Large intestine (tissue), 3 donors: ENCODE data around the gene KCTD1. TPM values are rescaled to one million over a fixed set of nuclear protein-coding genes. Genes with fewer than 3 reads are reported as not detected.

Source experiments
- DNase-seq, 2 donors: peaks; one replicate each; pipeline versions ENCODE4 v3.0.0 to v3.0.0-alpha.2; 2013
- H3K27ac ChIP-seq: one replicate; pipeline ENCODE4 v1.5.1; 2013; ENCODE audit warnings: low read length
- H3K27me3 ChIP-seq: 2 replicates; pipeline ENCODE4 v1.6.1; 2013; ENCODE audit warnings: low read length; ENCODE audit not compliant: control insufficient read depth, insufficient read depth
- H3K36me3 ChIP-seq: 2 replicates; pipeline ENCODE4 v1.6.1; 2013; ENCODE audit warnings: low read length; ENCODE audit not compliant: control insufficient read depth, insufficient read depth
- H3K4me1 ChIP-seq: one replicate; pipeline ENCODE4 v1.6.1; 2013; ENCODE audit warnings: low read length; ENCODE audit not compliant: control insufficient read depth, insufficient read depth
- H3K4me3 ChIP-seq: one replicate; pipeline ENCODE4 v1.5.1; 2013; ENCODE audit warnings: low read length
- H3K9me3 ChIP-seq: one replicate; pipeline ENCODE4 v1.6.1; 2013; ENCODE audit warnings: mild to moderate bottlenecking, low read depth, low read length, moderate library complexity; ENCODE audit not compliant: control insufficient read depth
- WGBS: methylation state at CpG from one replicate; pipeline ENCODE4 v1.1.5; 2013; ENCODE audit warnings: low lambda C conversion rate; ENCODE audit not compliant: insufficient coverage; 5-methylcytosine and 5-hydroxymethylcytosine counted together
- polyA plus RNA-seq: library from polyadenylated mRNA; unstranded; fragments of 120-200 nt; gene quantifications from one replicate; pipeline ENCODE4 v1.2.1, GENCODE V29; 2013

Gene KCTD1
- polyA plus RNA-seq, 1 donor, result 7.7 TPM

DNA sequence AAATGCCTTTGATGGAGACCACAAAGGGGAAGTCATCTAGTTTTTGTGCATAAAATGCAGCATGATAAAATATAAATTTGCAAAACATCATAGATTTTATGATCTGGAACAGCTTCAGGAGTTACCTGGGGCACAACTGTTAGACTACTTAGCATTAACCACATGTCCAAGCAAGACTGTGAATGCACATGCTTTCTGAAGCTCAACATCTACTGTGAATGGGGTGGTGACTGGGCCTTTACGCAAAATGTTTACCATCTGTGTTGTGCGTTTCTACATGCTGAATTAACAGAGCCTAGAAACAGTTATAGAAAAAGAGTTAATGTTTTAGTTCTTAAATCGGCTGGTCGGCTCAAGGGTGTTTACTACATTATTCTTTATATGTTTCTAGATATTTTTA lies 45.5 kb downstream of the KCTD1 start:
- Histone ChIP-seq H3K27me3 (no peaks in the 10 kb centered on the region), H3K36me3 (no peaks in the 10 kb centered on the region), H3K27ac (no peak overlapping the region), H3K4me1 (no peaks in the 10 kb centered on the region), H3K9me3 (no peaks in the 10 kb centered on the region), H3K4me3 (no peak overlapping the region)
- 89% methylated on average over 4 of the region's 4 CpGs for WGBS
- no peak for DNase-seq

- H3K27ac ChIP-seq, result no peak overlapping the region
- no peaks in the 10 kb centered on the region for H3K4me1 ChIP-seq
- H3K36me3 ChIP-seq, result no peaks in the 10 kb centered on the region
- no peaks in the 10 kb centered on the region for H3K27me3 ChIP-seq
- no CpG with 5 or more reads among the region's 4 CpGs for WGBS
- H3K9me3 ChIP-seq, result no peaks in the 10 kb centered on the region
- DNase-seq, result no peak
- H3K4me3 ChIP-seq, result no peak overlapping the region
These were observed 50.5 kb downstream of the KCTD1 start for GRCh38 chr18:26497866-26498265.

DNA sequence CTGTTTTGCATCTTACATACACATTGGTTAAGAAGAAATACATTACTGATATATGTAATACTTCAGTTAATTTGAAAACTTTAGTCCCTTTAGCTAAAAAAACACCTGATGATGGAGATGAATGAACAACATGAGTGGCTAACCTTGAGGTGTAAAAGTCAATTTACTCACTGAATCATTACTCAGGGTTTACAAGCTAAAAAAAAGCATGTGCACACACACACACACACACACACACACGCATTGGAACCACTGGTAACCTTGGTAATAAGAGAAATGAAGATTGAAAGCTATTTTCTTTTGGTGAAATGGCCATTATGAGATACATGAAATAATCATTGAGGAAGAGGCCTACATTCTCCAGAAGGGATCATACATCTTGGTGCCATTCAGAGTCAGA lies 51.8 kb downstream of the KCTD1 start:
- no peaks in the 10 kb centered on the region for H3K27me3 ChIP-seq
- no peaks in the 10 kb centered on the region for H3K9me3 ChIP-seq
- no peak for DNase-seq
- WGBS, result no CpG with 5 or more reads among the region's 1 CpG
- no peaks in the 10 kb centered on the region for H3K4me1 ChIP-seq
- H3K36me3 ChIP-seq, result no peaks in the 10 kb centered on the region
- H3K27ac ChIP-seq, result no peak overlapping the region
- no peak overlapping the region for H3K4me3 ChIP-seq

DNA sequence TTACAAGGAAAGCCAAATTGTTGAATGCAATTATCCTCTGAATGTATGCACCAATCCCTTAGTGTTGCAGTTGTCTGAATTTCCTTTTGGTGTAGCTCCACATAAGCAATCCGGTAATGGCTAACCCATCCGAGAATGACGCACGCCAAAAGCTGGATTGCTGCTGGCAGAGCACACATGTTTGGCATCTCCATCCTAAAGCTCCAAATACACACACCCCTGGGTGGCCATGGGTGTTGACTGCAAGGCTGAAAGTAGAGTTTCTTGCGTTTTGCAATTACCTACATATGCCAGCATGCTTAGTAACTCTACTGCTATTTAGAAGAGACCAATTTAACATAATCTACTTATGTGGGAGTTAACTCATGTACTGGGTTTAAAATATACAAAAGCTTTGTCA lies 53.1 kb downstream of the KCTD1 start:
- DNase-seq, result no peak
- H3K27me3 ChIP-seq, result no peaks in the 10 kb centered on the region
- H3K36me3 ChIP-seq, result no peaks in the 10 kb centered on the region
- no peaks in the 10 kb centered on the region for H3K9me3 ChIP-seq
- no CpG with 5 or more reads among the region's 5 CpGs for WGBS
- H3K4me3 ChIP-seq, result no peak overlapping the region
- H3K4me1 ChIP-seq, result no peaks in the 10 kb centered on the region
- no peak overlapping the region for H3K27ac ChIP-seq

DNA sequence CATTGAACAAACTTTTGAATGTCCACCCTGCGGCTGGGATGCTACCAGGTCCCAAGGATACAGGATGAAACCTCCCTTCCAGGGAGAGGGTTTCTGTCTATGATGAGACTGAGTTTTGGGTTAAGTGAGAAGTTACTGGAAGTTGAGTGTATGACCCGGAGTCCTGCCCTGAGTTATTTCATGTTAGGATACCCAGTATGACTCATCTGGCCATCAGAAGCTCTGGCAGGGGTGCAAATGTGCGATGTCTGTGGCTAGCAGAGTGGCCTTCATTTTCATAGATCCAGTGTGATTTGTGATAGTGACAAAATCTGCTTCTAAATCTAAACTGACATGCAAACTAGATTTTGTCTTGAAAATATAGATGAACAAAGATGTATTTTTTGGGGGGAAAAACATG lies 55.3 kb downstream of the KCTD1 start:
- no peaks in the 10 kb centered on the region for H3K27me3 ChIP-seq
- no peak overlapping the region for H3K27ac ChIP-seq
- no CpG with 5 or more reads among the region's 3 CpGs for whole genome bisulfite sequencing
- H3K36me3 ChIP-seq, result no peaks in the 10 kb centered on the region
- H3K9me3 ChIP-seq, result no peaks in the 10 kb centered on the region
- no peaks in the 10 kb centered on the region for H3K4me1 ChIP-seq
- DNase-seq, result no peak
- no peak overlapping the region for H3K4me3 ChIP-seq

- H3K27ac ChIP-seq, result no peak overlapping the region
- no CpG with 5 or more reads among the region's 6 CpGs for whole genome bisulfite sequencing
- no peaks in the 10 kb centered on the region for H3K27me3 ChIP-seq
These were observed 57.0 kb downstream of the KCTD1 start for GRCh38 chr18:26491194-26491816.

GRCh38 chr18:26489881-26490280 lies 58.5 kb downstream of the KCTD1 start:
- 84% methylated on average over 4 of the region's 7 CpGs for WGBS
- Histone ChIP-seq H3K9me3 (no peaks in the 10 kb centered on the region), H3K27ac (no peak overlapping the region), H3K4me3 (no peak overlapping the region), H3K36me3 (no peaks in the 10 kb centered on the region), H3K4me1 (peaks cover 6% of the 10 kb centered on the region), H3K27me3 (no peaks in the 10 kb centered on the region)
- no peak for DNase-seq

More at GRCh38 chr18:26491194-26491816, 57.0 kb downstream of the KCTD1 start:
- no peak for DNase-seq
- H3K4me1 ChIP-seq, result peaks cover 6% of the 10 kb centered on the region
- no peaks in the 10 kb centered on the region for H3K9me3 ChIP-seq
- no peaks in the 10 kb centered on the region for H3K36me3 ChIP-seq
- H3K4me3 ChIP-seq, result no peak overlapping the region

DNA sequence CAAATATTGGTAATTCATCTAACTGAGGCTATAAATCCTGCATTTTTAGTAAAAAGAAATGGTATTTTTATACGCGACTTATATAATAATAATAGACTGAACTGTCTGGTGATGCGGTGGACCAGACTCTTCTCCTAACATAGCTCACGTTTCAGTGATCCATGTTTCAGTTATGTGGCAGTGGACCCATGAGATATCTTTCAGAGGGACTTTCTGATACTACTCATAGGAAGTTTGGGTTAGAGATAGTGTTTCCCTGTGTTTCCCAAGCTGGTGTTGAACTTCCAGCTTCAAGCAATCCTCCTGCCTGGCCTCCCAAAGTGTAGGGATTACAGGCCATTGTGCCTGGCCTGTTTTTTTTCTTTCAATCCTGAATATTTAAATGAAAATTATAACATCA lies 59.2 kb downstream of the KCTD1 start:
- peaks cover 6% of the 10 kb centered on the region for H3K4me1 ChIP-seq
- H3K27ac ChIP-seq, result no peak overlapping the region
- H3K9me3 ChIP-seq, result no peaks in the 10 kb centered on the region
- WGBS, result no CpG with 5 or more reads among the region's 4 CpGs
- DNase-seq, result no peak
- H3K27me3 ChIP-seq, result no peaks in the 10 kb centered on the region
- no peaks in the 10 kb centered on the region for H3K36me3 ChIP-seq
- H3K4me3 ChIP-seq, result no peak overlapping the region

GRCh38 chr18:26488417-26489009 lies 59.8 kb downstream of the KCTD1 start:
- DNase-seq, result no peak
- Histone ChIP-seq H3K36me3 (no peaks in the 10 kb centered on the region), H3K27me3 (no peaks in the 10 kb centered on the region), H3K4me3 (no peak overlapping the region), H3K9me3 (no peaks in the 10 kb centered on the region), H3K4me1 (peaks cover 7% of the 10 kb centered on the region), H3K27ac (no peak overlapping the region)
- 74% methylated on average over 3 of the region's 11 CpGs for whole genome bisulfite sequencing

GRCh38 chr18:26487437-26487836 lies 60.9 kb downstream of the KCTD1 start:
- 69% methylated on average over 2 of the region's 7 CpGs for WGBS
- Histone ChIP-seq H3K27ac (peak overlapping the region; percentile 64), H3K4me3 (no peak overlapping the region), H3K36me3 (no peaks in the 10 kb centered on the region), H3K27me3 (no peaks in the 10 kb centered on the region), H3K4me1 (peaks cover 18% of the 10 kb centered on the region), H3K9me3 (no peaks in the 10 kb centered on the region)
- DNase-seq, result peak; percentile 91

- peak; percentile 72 to 85 for DNase-seq
- WGBS, result 0% methylated on average over 1 of the region's 4 CpGs
- no peak overlapping the region for H3K4me3 ChIP-seq
- H3K27ac ChIP-seq, result peak overlapping the region; percentile 7
- no peaks in the 10 kb centered on the region for H3K27me3 ChIP-seq
- H3K9me3 ChIP-seq, result peaks cover 3% of the 10 kb centered on the region
- H3K36me3 ChIP-seq, result no peaks in the 10 kb centered on the region
- H3K4me1 ChIP-seq, result peaks cover 35% of the 10 kb centered on the region
These were observed 64.7 kb downstream of the KCTD1 start for GRCh38 chr18:26483633-26484032.
